ENCODE measurements around the gene SPI1. TPM values are rescaled to one million over a fixed set of nuclear protein-coding genes. Genes with fewer than 3 reads are reported as not detected.

The SPI1 gene
- total and polyA plus RNA-seq, 2 donors: 21.1 to 40.0 TPM

GRCh38 chr11:47333886-47334443, 44.4 kb downstream of the SPI1 start:
- Histone ChIP-seq H3K36me3 (ENCODE audit: control insufficient read depth in 2 of 2, insufficient read depth in 2 of 2, low read length in 1 of 2) (peaks cover 9% of the 10 kb centered on the region in 2 donors), H3K9me3 (ENCODE audit: control insufficient read depth in 2 of 2, insufficient read depth in 1 of 2, low read length in 1 of 2) (no peaks in the 10 kb centered on the region), H3K27ac (ENCODE audit: low read depth in 1 of 2, low read length in 1 of 2) (no peak overlapping the region), H3K4me3 (ENCODE audit: low read length in 2 of 2) (no peak overlapping the region), H3K4me1 (ENCODE audit: control insufficient read depth in 2 of 2, insufficient read depth in 2 of 2, low read length in 2 of 2) (peaks cover 6 to 17% of the 10 kb centered on the region in 2 donors), H3K27me3 (ENCODE audit: control insufficient read depth in 2 of 2, insufficient read depth in 1 of 2, low read length in 1 of 2) (no peaks in the 10 kb centered on the region)
- WGBS: 86% methylated on average over 8 of the region's 8 CpGs
- peak in 4 of 9 donors; percentile 9 to 48 (median 24) for DNase-seq (ENCODE audit: low read depth in 6 of 9, low spot score in 9 of 9)

DNA sequence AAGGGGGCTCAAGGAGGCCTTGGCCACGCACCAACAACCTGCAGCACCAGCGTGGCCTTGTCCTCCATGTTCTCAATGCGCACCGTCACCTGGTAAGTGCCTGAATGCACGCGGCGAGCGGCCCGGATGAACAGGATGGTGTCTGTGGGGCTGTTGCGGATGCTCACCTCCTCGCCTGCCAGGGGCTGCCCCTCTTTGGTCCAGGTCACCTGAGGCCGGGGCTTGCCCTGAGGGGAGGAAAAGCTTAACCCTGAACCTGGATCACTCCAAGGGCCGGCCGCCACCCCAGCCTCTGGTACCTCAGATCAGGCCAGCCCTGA, 44.9 kb downstream of the SPI1 start:
- DNase-seq (ENCODE audit: low read depth in 6 of 9, low spot score in 9 of 9): no peak
- Histone ChIP-seq H3K27ac (ENCODE audit: low read depth in 1 of 2, low read length in 1 of 2) (no peak overlapping the region), H3K27me3 (ENCODE audit: control insufficient read depth in 2 of 2, insufficient read depth in 1 of 2, low read length in 1 of 2) (no peaks in the 10 kb centered on the region), H3K4me1 (ENCODE audit: control insufficient read depth in 2 of 2, insufficient read depth in 2 of 2, low read length in 2 of 2) (peaks cover 6 to 18% of the 10 kb centered on the region in 2 donors), H3K36me3 (ENCODE audit: control insufficient read depth in 2 of 2, insufficient read depth in 2 of 2, low read length in 1 of 2) (peaks cover 9 to 14% of the 10 kb centered on the region in 2 donors), H3K9me3 (ENCODE audit: control insufficient read depth in 2 of 2, insufficient read depth in 1 of 2, low read length in 1 of 2) (no peaks in the 10 kb centered on the region), H3K4me3 (ENCODE audit: low read length in 2 of 2) (no peak overlapping the region)
- WGBS: 98% methylated on average over 14 of the region's 14 CpGs

DNA sequence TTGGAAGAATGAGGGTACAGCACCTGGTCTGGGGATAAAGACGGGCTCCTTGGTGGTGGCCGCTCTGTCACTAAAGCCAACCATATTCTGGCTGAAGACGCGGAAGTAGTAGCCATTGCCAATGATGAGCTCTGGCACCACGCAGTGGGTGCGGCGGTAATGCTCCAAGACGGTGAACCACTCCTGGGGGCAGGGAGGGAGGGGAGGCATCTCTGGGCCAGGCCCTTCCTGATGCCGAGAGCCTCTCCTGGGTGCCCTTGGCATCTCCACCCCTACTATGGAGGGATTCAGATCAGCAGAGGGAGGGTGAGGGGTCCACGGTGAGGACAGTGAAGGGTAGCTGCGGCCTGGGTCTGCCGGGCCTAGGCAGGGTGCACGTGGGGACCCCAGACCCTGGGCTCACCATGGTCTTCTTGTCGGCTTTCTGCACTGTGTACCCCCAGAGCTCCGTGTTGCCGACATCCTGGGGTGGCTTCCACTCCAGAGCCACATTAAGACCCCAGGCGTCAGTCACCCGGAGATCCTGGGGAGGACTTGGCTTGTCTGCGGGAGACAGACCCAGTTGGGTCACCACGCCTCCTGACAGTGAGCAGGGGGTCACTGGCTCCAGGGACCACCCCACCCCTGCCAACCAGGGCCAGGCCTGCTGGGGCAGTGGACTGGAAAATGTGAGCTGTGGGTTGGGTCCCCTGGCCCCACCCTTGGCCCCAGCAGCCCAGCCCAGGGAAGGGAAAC, 45.4 kb downstream of the SPI1 start:
- peaks cover 6 to 21% of the 10 kb centered on the region in 2 donors for H3K4me1 ChIP-seq (ENCODE audit: control insufficient read depth in 2 of 2, insufficient read depth in 2 of 2, low read length in 2 of 2)
- no peak overlapping the region for H3K4me3 ChIP-seq (ENCODE audit: low read length in 2 of 2)
- H3K27ac ChIP-seq (ENCODE audit: low read depth in 1 of 2, low read length in 1 of 2): no peak overlapping the region
- no peaks in the 10 kb centered on the region for H3K27me3 ChIP-seq (ENCODE audit: control insufficient read depth in 2 of 2, insufficient read depth in 1 of 2, low read length in 1 of 2)
- 98% methylated on average over 20 of the region's 20 CpGs for WGBS
- no peak for DNase-seq (ENCODE audit: low read depth in 6 of 9, low spot score in 9 of 9)
- no peaks in the 10 kb centered on the region for H3K9me3 ChIP-seq (ENCODE audit: control insufficient read depth in 2 of 2, insufficient read depth in 1 of 2, low read length in 1 of 2)
- H3K36me3 ChIP-seq (ENCODE audit: control insufficient read depth in 2 of 2, insufficient read depth in 2 of 2, low read length in 1 of 2): peaks cover 9 to 19% of the 10 kb centered on the region in 2 donors

DNA sequence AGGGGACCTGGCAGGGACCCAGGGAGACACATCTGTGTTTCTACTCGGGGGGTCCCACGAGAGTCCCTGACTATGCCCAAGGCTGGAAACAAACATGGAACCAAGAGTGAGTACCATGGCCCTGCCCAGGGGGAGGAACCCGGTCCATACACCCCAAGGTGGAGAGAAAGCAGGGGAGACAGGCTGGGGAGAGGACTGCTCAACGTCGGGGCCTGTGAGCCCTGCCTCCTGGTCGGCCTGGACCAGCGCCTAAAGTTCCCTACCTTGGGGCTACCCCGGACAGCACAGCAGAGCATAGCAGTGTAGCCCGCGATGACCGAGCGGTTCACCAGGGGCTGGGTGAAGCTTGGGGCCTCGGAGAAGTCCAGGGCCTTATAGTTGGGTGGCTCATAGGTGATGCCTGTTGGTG, 46.0 kb downstream of the SPI1 start:
- Histone ChIP-seq H3K9me3 (ENCODE audit: control insufficient read depth in 2 of 2, insufficient read depth in 1 of 2, low read length in 1 of 2) (no peaks in the 10 kb centered on the region), H3K4me1 (ENCODE audit: control insufficient read depth in 2 of 2, insufficient read depth in 2 of 2, low read length in 2 of 2) (peaks cover 6 to 21% of the 10 kb centered on the region in 2 donors), H3K4me3 (ENCODE audit: low read length in 2 of 2) (no peak overlapping the region), H3K36me3 (ENCODE audit: control insufficient read depth in 2 of 2, insufficient read depth in 2 of 2, low read length in 1 of 2) (peaks cover 9 to 25% of the 10 kb centered on the region in 2 donors), H3K27ac (ENCODE audit: low read depth in 1 of 2, low read length in 1 of 2) (no peak overlapping the region), H3K27me3 (ENCODE audit: control insufficient read depth in 2 of 2, insufficient read depth in 1 of 2, low read length in 1 of 2) (no peaks in the 10 kb centered on the region)
- WGBS: 97% methylated on average over 13 of the region's 13 CpGs
- DNase-seq (ENCODE audit: low read depth in 6 of 9, low spot score in 9 of 9): no peak

DNA sequence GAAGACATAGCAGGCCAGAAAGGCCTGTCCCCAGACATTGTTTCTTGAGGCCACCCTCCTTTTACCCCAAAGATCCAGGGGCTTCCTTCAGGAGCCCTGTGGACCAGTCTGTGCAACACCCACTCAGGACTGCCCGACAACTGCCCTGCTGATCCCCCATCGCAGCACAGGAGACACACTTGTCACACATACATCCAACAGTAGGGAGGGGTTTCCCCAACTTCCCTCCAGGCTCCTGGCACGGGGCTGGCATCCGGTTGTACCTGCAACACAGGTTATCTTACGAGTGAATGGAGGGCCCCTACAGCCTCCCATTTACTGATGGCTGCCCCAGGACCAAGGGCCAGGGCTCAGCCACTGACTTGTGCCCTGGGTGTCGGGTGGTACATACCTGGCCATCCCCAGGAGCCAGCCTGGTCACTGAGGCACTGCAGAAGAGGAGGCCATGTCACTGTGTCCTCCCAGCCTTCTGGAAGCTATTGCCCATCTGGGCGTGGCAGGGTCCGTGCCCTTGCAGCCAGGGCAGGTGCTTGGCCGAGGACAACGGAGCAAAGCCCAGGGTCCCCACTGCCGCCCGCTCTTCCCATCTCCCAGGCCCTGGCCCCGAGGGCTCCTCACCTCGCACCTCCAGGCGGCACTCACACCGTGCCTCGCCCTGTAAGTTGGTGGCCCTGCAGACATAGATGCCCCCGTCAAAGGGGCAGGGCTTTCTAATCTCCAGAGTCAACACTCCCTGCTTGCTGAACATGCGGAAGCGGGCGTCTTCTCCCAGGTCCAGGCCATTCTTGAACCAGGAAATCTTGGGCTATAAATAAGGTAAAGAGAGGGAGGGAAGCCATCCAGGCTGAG, 46.7 kb downstream of the SPI1 start:
- no peak for DNase-seq (ENCODE audit: low read depth in 6 of 9, low spot score in 9 of 9)
- no peaks in the 10 kb centered on the region for H3K27me3 ChIP-seq (ENCODE audit: control insufficient read depth in 2 of 2, insufficient read depth in 1 of 2, low read length in 1 of 2)
- no peak overlapping the region for H3K27ac ChIP-seq (ENCODE audit: low read depth in 1 of 2, low read length in 1 of 2)
- H3K36me3 ChIP-seq (ENCODE audit: control insufficient read depth in 2 of 2, insufficient read depth in 2 of 2, low read length in 1 of 2): peaks cover 9 to 31% of the 10 kb centered on the region in 2 donors
- peaks cover 6 to 21% of the 10 kb centered on the region in 2 donors for H3K4me1 ChIP-seq (ENCODE audit: control insufficient read depth in 2 of 2, insufficient read depth in 2 of 2, low read length in 2 of 2)
- no peak overlapping the region for H3K4me3 ChIP-seq (ENCODE audit: low read length in 2 of 2)
- no peaks in the 10 kb centered on the region for H3K9me3 ChIP-seq (ENCODE audit: control insufficient read depth in 2 of 2, insufficient read depth in 1 of 2, low read length in 1 of 2)
- WGBS: 94% methylated on average over 21 of the region's 21 CpGs

DNA sequence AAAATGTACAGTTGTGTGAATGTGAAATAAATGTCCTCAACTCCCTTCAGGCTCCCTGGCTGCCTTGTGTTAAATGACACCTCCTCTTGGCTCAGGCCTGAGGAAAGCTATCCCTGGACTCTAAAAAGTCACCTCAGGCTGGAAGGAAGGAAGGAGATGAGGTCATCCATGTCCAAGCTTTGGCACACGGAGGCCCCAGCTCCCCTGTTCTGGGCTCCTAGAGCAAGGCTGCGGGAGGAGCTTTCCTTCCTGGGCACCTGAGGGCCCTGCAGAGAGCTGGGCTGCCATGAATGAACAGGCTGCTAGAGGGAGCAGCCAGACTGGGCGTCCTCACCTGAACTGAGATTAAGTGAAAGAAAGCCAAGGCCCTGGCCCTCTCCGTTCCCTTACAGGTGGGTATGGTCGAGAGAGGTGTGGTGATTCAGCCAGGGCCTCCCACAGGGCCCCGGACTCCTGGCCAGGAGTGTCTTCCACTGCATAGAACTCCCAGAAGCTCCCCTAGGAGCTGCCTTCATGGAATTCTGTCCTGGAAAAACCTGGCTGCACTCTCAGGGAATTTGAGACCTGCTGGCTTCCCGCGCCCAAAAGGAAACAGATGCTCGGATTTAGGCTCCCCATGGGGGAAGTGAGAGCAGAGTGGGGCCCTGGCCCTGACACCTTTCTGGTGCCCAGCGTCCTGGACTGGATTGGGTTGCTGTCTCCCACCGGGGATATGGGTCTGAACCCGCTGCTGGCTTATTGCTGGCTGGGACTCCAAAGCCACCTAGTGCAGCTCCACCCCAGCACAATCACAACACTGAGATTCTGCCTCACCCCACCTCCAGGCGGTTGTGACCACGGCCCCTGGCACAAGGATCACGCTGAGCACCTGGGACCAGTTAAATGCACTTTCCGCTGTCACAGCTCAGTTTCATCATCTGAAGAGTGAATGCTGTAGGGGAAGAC, 48.1 kb downstream of the SPI1 start:
- Histone ChIP-seq H3K9me3 (ENCODE audit: control insufficient read depth in 2 of 2, insufficient read depth in 1 of 2, low read length in 1 of 2) (no peaks in the 10 kb centered on the region), H3K27me3 (ENCODE audit: control insufficient read depth in 2 of 2, insufficient read depth in 1 of 2, low read length in 1 of 2) (no peaks in the 10 kb centered on the region), H3K4me3 (ENCODE audit: low read length in 2 of 2) (no peak overlapping the region), H3K36me3 (ENCODE audit: control insufficient read depth in 2 of 2, insufficient read depth in 2 of 2, low read length in 1 of 2) (peaks cover 9 to 44% of the 10 kb centered on the region in 2 donors), H3K27ac (ENCODE audit: low read depth in 1 of 2, low read length in 1 of 2) (no peak overlapping the region), H3K4me1 (ENCODE audit: control insufficient read depth in 2 of 2, insufficient read depth in 2 of 2, low read length in 2 of 2) (peaks cover 6 to 21% of the 10 kb centered on the region in 2 donors)
- DNase-seq (ENCODE audit: low read depth in 6 of 9, low spot score in 9 of 9): no peak
- 90% methylated on average over 16 of the region's 16 CpGs for WGBS

- H3K36me3 ChIP-seq (ENCODE audit: control insufficient read depth in 2 of 2, insufficient read depth in 2 of 2, low read length in 1 of 2): peaks cover 9 to 44% of the 10 kb centered on the region in 2 donors
- H3K27me3 ChIP-seq (ENCODE audit: control insufficient read depth in 2 of 2, insufficient read depth in 1 of 2, low read length in 1 of 2): no peaks in the 10 kb centered on the region
- no peak overlapping the region for H3K4me3 ChIP-seq (ENCODE audit: low read length in 2 of 2)
- H3K9me3 ChIP-seq (ENCODE audit: control insufficient read depth in 2 of 2, insufficient read depth in 1 of 2, low read length in 1 of 2): no peaks in the 10 kb centered on the region
- WGBS: 95% methylated on average over 12 of the region's 12 CpGs
- peaks cover 6 to 21% of the 10 kb centered on the region in 2 donors for H3K4me1 ChIP-seq (ENCODE audit: control insufficient read depth in 2 of 2, insufficient read depth in 2 of 2, low read length in 2 of 2)
- no peak for DNase-seq (ENCODE audit: low read depth in 6 of 9, low spot score in 9 of 9)
- H3K27ac ChIP-seq (ENCODE audit: low read depth in 1 of 2, low read length in 1 of 2): no peak overlapping the region
Observed at GRCh38 chr11:47329431-47329986, 48.8 kb downstream of the SPI1 start.
